GM18858 (cell line): ENCODE measurements around the gene AGPAT4.
"Not testable (repeated sequence)": the region's sequence is repeated elsewhere in the genome, so short reads cannot be mapped to it uniquely, and the experiment has no call there.

ENCODE experiments used
- ATAC-seq: cut with Tn5 transposase; IDR thresholded peaks from one replicate; pipeline ENCODE4 v1.9.1; 2021; ENCODE audit not compliant: unreplicated experiment

AGPAT4 gene

DNA sequence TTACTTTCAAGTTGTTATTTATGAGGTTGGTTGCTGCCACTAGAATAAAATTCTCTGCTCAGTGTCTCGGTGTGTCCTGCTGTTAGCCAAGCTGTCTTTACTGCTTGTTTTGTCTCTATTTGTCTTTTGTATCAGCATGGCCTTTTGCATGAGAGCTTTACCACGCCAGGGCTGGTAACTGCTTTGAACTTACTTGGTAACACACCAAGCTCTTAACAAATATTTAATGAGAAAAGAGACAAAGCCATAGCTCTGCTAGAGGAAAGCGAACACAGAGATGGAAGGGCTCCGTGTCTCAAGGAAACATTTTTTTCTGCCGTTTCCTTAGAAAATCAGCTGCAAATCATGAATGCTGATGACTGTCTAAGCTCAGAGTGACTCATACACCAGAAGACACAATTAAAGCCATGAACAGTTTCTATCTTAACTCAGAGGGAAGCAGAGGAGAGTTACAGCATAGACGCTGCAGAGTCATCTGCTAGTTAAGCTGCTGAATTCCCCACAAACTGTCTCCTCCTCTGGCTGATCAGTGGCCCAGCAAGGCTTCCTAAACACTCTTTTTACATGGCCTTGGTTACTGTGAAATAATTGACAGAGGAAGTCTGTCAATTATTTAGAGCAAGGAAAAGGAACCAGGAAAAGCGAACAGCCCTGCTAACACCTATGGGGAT lies 44.8 kb downstream of the AGPAT4 start:
- peak; percentile 47 for ATAC-seq

DNA sequence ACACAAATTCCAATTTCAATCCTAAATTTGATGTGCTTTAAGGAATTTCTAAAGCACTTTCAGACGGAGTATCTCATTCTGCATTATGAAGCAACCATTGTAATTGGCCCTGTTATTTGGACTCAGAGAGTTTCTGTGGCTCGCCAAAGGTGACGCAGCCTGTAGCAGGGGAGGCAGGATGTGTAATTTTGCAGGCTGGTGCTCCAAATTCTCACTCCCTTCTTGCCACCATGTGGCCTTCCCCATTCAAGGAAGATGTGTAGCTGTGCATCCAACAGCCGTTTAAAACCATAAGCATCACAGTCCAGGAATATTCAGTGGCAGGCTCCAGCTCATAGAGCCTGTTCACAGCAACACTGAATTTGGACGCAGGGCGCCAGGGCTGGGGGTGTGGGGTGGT lies 45.8 kb downstream of the AGPAT4 start:
- ATAC-seq: no peak

DNA sequence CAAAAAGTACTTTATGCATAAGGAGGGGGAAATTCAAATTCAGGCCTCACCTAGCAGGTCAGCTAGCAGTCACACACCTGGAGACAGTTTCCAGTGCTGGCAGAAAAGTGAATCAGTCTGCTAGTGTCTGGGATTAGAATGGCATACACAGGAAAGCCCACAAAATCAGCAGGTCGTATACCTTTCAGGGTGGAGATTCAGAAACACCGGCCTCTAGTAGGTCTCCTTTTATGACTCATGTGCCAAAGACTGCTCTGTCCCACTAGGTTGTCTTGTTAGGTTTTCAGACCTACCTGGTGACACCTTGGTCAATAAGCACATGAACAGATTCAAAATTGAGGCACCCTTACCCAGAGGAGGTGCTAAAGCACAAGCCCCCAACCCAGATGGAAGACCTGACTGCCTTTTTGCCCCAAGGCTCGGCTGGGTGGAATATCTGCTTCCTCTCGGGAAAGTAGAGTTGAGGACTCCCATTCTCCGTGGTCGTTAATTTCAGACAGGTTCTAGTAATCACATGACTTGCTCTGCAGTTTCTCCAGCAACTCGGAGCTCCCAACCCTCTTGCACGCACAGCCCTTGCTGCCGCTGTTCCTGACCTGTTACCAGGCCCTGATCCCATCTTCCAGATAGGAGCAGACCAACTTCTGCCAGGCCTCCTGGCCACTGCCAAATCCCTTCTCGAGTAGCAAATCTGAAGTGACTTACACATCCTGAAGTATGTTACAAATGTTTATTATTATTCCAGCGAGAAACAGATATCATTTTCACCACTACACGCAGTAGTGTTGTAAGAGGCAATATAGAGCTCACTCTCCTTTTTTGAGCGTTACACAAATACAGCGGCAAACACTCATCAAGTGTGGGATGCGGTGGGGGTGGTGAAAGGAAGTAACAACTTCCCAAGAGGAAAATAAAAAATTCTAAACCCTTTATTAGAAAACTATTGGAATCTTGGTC lies 46.6 kb downstream of the AGPAT4 start:
- no peak for ATAC-seq

DNA sequence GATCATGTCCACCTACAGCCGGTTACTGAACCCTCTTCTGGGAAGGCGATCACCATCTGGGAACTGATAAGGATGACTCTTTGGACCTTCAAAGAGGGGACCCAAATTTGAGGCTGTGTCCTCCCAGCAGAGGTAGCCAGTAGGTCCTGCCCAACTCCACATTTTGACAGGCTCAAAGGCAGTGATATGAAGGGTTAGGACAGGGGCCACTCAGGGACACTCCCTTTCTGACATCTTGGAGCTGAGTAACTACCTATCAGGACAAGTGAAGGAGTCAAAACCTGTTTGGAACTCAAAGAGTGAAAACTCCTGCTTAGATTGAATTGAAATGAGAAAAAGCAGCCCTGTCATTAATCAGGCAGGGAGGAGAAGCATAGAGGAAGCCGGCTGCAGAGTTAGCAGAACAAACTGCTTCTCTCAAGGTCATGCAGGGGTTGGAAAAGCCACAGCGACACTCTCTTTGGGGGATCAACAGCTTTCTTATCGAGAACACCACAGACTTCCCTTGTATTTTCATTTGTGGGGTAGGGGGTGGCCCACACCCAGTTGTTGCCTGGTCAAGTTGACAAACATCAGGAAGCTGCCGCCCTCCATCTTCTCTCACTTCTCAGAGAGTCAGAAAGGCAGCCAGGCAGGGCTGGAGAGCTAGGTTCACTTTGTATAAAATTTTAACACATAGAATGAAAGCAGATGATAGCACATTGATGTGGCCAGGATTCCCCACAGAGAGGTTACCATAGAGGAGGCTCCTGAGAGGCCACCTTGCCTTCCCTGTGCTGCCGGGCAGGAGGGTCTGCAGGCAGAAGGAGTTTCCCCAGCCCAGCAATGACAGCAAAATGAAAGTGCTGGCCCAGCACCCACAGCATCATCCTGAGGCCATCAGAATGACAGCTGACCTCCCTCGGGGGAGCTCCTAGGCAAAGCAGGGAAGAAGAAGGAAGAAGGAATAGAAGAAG lies 47.6 kb downstream of the AGPAT4 start:
- ATAC-seq: peak; percentile 37

DNA sequence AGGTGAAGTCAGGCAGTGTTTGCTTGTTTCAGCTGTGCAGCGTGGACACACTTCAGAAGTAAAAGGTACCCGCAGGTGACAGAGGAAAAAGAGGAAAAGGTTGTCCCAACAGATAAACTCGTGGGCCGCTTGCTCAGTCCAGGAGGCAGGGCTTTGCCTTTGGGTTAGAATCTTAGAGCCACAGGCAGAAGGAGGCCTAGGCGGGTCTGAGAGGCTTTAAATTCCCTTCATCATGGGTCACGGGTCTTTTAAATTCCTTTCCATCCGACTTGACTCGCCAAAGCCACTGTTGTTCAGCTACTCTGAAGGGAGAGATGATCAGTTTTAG lies 48.2 kb downstream of the AGPAT4 start:
- ATAC-seq: no peak

DNA sequence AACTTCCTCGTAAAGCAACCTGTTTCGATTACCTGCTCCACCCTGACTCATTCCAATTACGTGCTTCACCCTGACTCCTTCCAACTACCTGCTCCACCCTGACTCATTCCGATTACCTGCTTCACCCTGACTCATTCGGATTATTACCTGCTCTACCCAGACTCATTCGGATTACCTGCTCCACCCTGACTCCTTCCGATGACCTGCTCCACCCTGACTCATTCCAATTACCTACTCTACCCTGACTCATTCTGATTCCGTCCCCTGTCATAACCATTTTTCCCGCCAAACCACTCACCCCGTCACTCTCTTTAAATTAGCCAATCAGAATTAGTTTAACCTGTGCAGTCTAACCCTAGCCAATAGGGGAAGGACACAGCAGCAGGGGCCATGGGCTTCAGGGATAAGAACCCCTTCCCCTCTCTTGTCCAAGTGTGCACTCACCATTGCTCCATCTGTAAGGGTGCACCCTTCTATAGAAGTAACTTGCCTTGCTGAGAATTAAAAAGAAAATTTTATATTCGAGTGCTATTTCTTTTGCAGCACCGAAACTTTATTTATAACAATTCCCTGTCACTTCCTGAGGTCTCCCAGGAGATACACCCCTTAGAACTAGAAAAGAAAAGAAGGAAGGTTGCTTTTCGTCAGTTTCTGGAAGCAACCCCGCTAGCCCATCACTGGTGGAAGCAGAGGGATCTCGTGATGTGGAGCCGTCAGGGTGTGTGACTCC lies 48.7 kb downstream of the AGPAT4 start:
- ATAC-seq: not testable (repeated sequence)

DNA sequence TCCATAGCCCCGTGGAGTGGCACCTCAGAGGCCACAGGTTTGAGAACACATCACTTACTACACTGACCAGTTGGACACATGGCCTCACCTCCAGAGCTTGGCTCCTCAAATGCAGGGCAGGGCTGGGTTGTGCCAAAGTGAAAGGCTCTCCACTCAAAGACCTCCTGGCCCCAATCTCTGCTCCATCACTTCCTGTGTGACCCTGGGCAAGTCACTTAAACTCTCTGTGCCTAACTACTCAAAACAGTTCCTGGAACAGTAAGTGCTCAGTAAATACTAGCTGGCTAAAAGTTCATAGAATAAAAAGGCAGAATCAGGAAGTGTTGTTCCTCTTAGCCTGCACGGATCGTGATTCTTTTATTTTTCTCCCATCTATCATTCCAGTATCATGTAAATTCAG lies 50.2 kb downstream of the AGPAT4 start:
- no peak for ATAC-seq

DNA sequence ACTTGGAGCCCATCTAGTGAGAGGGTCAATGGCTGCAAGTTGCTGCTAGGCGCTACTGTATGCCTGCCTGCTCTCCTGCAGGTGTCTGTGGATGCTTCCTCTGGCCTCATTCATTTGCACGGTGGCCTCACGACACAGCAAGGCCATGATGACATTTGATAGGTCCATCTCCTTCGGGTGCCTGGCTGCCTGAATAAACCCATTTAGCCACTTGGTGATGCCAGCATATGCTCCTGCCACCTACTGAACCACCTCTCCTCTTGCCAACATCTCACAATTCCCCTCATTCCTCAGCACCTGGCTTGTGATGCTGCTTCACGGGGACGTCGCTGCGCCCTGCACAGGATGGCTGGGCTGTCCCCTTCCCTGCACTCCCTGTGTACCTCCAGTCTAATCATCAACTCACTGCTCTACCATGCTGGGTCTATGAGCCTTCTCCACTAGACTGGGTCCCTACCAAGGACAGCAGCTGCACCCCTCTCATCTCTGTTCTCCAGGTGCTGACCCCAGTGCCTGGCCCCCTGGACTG lies 51.1 kb downstream of the AGPAT4 start:
- ATAC-seq: no peak

DNA sequence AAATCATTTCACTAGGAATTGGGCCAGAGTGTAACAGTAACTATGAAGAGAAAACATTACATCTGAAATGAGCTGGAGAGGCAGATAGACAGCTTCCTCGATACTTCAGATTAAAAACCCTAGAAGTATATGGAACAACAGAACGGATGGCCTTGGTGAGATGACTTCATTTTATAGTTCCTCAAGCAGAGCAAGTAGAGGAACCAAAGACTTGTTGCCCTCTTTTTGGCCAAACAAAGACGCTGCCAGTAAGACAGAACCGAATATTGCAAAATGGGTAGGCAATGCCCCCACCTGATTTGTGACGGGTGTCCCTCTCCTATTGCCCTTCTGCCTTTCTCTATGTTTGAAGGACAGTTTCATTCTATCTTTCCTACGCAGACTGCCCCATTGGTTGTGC lies 53.5 kb downstream of the AGPAT4 start:
- ATAC-seq: no peak

DNA sequence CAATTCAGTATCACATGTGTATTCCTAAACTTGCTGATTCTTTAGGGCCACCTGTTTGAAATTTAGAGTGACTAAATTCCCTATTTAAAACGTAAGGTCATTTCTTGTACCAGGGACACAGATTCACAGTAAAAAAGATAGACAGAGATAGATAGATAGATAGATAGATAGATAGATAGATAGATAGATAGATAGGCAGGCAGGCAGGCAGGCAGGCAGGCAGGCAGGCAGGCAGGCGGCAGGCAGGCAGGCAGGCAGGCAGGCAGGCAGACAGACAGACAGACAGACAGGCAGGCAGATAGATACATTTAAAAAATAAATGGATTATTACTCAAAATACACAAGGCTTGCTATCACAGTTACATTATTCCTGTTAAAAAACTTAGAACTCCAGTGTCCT lies 54.2 kb downstream of the AGPAT4 start:
- no peak for ATAC-seq

DNA sequence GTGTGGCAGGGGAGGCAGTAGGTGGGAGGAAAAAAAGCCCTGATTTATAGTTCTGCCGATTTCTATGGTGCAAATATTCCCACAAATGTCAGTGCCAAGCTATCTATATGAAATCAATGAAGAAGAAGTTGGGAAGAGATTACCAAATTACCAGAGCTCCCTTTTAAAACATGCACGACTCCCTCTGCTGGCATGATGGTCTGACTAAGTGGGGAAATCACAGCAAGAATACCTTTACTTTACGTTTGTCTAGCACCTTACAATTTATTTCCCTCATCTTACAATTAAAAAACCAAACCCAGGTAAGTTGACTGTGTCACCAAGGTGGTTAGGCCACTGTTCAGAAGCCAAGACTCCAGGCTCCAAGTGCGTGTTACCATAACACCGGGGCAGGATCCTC lies 55.6 kb downstream of the AGPAT4 start:
- no peak for ATAC-seq

DNA sequence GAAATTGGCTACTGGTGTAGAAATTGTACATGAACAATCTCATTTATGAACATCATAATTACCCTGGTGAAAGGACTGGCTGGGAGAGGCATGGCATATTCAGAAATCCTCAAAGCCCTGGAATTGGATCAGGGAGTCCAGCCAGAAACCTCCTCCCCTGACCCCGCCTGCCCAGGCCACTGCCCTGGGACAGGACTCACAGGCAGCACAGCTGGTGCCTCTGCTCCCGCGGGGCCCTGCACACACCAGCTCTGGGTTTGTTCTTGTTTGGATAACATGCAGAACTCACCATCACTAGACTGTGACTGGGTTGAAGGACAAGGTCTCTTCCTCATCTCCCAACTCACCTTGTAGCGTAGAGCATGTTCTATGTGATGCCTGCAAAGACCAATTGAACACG lies 56.2 kb downstream of the AGPAT4 start:
- no peak for ATAC-seq

DNA sequence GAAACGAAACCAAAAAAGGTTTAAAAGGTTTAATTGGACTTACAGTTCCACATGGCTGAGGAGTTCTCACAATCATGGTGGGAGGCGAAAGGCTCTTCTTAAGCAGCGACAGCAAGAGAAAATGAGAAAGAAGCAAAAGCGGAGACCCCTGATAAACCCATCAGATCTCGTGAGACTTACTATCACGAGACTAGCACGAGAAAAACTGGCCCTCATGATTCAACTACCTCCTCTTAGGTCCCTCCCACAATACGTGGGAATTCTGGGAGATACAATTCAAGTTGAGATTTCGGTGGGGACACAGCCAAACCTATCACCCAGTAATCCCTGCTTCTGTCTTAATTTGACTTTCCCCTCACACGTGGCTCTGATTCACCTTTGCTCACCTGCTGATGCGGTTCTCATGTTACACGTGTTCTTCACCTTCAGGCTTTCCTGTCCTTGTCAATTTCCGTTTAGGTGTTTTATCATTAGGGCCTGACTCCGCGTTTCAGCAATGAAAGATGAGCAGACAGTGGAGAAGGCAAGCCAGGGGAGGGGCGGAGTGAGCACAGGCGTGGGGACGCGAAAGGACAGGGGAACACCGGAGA lies 57.1 kb downstream of the AGPAT4 start:
- no peak for ATAC-seq

DNA sequence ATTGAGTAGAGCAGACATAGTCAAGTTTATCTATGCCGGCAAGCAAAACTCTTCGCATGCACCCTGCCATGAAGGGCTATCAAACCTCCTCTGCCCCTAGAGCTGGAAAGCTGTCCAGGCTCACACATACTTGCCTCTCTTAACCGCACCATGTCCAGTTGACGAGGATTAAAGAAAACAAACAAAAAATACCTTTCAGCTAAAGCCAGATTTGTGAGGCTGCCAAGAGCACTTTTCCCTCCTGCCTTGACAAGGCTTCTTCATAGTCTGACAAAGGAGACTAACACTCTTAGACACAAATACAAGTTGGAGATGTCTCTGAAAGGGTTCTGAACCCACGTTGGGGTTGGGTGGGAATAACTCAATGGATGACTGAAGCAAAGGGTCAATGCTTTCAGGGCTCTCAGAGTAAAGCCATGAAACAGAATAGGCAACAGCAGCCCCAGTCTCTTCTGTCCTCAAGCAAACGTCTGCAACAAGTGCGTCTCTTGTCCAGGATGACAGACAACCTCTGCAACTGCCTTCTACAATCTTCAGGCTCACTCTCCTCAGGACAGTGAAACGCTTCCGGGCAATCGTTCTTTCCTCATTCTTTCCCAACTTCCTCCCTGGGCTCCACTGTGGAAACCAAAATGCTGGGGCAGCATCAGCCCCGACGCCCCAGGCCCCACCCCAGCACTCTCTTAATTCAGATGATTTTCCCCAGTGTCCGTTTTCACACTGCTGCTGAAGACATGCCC lies 57.8 kb downstream of the AGPAT4 start:
- ATAC-seq: no peak

DNA sequence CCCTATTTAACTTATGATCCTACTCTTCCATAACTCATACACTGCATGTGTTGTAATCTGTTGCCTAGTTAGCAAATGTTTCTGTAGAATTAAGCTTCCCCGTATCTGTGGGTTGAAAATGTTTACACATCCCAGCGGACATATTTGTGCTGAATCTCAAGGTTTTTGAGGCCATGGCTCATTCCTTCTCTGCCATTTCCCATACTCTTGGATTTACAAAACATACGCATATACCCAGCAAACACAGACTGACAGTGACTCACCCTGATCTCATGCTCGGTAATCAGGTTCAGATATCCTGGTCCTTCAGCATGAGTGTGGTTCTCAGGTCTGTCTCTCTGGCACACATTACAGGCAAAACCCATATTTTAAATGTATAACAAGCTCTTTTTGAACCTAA lies 58.7 kb downstream of the AGPAT4 start:
- ATAC-seq: no peak

DNA sequence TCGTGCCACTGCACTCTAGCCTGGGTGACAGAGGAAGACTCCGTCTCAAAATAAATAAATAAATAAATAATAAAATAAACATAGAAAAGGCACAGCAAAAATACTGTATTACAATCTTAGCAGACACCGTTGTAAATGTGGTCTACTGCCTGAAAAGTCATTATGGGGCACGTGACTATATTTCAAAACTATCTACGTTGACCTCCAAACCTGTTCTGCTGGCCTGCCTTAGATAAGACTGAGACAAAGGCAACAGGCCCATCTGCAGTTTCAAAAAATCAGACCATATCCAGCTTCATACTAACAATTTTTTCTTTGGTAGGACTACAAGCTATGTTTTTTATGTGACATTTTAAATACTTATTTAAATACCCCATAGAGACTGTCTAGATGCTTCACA lies 59.1 kb downstream of the AGPAT4 start:
- ATAC-seq: no peak

DNA sequence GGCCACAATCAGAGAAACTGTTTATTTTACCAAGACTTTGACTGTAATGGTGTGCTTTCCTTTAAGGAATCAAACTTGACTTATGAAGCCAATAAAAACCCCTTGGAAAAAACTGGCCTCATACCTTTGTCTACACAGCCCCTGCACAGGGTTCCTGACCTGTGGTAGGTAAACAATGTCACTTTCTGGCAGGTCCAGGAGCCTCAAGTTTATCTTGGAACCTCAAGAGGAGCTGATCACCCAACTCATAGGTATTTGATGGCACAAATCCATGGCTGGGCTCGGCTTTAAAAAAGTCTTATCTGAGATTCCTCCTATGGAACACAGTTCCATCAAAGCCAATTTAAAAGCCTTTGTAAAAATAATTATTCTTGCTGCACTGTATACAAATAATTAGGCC lies 61.0 kb downstream of the AGPAT4 start:
- no peak for ATAC-seq

DNA sequence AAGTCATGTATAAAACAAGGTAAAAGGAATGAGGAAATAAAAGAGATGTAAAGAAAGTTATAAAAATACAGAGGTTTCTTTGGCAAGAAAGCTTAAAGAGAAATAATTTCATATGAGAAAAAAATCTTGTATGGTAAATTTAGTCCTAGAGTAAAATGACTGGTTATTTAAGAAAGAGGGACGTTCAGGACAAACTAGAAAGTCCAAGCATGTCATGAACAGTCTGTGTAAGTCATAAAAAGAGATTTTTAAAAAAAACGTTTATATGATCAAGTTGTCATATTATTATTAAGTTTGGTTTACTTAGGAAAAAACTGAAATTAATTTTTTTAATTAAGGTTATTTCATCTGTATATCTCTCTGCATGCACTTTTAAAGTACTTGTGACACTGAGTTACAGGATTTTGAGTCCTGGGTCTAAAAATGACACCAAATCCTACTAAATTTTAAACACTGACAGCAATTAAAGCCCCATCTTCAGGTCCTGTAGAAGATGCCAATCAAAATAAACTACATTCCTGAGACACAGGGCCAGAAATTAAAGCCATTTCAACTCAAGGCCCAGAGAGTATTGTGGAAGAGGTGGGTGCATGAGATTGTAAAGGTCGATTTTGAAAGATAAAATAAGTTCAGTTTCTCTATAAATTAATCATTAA lies 62.4 kb downstream of the AGPAT4 start:
- ATAC-seq: no peak

DNA sequence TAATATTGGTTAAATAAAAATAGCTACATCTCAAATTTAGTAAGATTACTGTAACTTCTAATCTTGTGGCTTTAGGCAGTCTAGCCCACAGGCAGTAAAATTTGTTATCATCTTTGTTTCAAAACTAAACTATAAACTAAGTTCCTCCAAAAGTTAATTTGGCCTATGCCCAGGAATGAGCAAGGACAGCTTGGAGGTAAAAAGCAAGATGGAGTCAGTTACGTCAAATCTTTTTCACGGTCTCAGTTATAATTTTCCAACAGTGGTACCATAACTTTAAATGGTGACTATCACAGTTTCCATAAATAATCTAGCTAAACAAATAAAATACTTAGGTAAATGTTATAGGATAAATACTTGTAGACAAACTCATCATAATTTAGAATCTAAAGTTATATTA lies 63.0 kb downstream of the AGPAT4 start:
- no peak for ATAC-seq
